ENCODE data around the gene SREBF1. TPM values are rescaled to one million over a fixed set of nuclear protein-coding genes. Genes with fewer than 3 reads are reported as not detected.

Gene SREBF1
- total RNA-seq, 1 experiment from 2014 or later = 230 TPM

- CTCF ChIA-PET = no interaction called here
- no peaks in the 10 kb centered on the region for H3K27me3 ChIP-seq (ENCODE audit: control insufficient read depth, insufficient read depth, low read length)
- ATAC-seq (no peak), DNase-seq (ENCODE audit: low read depth, low spot score) (no peak)
- H3K4me3 ChIP-seq (ENCODE audit: low read depth in 2 of 2, low read length in 2 of 2) = peak overlapping the region; percentile 64 to 72
- BruUV-seq (replicated peaks) = no TSS peak
- intact Hi-C loops (cut with micrococcal nuclease; ENCODE audit: unreplicated experiment) (no loop called here), in situ Hi-C loops (cut with HindIII; ENCODE audit: low pct_unique_long_range_greater_than_20kb, low sequenced_read_pairs) (no loop called here)
- no peak for TF ChIP-seq POLR2AphosphoS5 (IDR thresholded peaks at IDR 0.05; ENCODE audit: low read depth, low read length)
- no peak for TF ChIP-seq SIN3A (IDR thresholded peaks at IDR 0.05; ENCODE audit: borderline replicate concordance, insufficient read depth, low read depth, low read length)
- POLR2A ChIA-PET = interaction anchor here (0.7 kb wide), 1 partner anchor 17 kb away, joined by 3 read pairs; no protein-coding TSS in a partner anchor
- peaks cover 53% of the 10 kb centered on the region for H3K4me1 ChIP-seq (ENCODE audit: control insufficient read depth, insufficient read depth, low read length)
- 0 out of 2 replicates have a peak, but pooled peaks cover 2% of the 10 kb centered on the region for H3K36me3 ChIP-seq (ENCODE audit: control insufficient read depth, insufficient read depth, low read length)
- H3K9me3 ChIP-seq (ENCODE audit: control insufficient read depth, insufficient read depth, low read depth, low read length) = no peaks in the 10 kb centered on the region
- H3K27ac ChIP-seq (ENCODE audit: low read length) = peak overlapping the region; percentile 98
These were observed 1.8 kb downstream of the SREBF1 start for GRCh38 chr17:17834974-17835373.

- no TSS peak for BruUV-seq (replicated peaks)
- Histone ChIP-seq H3K4me1 (ENCODE audit: control insufficient read depth, insufficient read depth, low read length) (peaks cover 42% of the 10 kb centered on the region), H3K36me3 (ENCODE audit: control insufficient read depth, insufficient read depth, low read length) (0 out of 2 replicates have a peak, but pooled peaks cover 2% of the 10 kb centered on the region), H3K27me3 (ENCODE audit: control insufficient read depth, insufficient read depth, low read length) (no peaks in the 10 kb centered on the region), H3K4me3 (ENCODE audit: low read depth in 2 of 2, low read length in 2 of 2) (no peak overlapping the region), H3K27ac (ENCODE audit: low read length) (peak overlapping the region; percentile 98), H3K9me3 (ENCODE audit: control insufficient read depth, insufficient read depth, low read depth, low read length) (no peaks in the 10 kb centered on the region)
- intact Hi-C loops (cut with micrococcal nuclease; ENCODE audit: unreplicated experiment) = no loop called here
- ChIA-PET CTCF (no interaction called here), POLR2A (no interaction called here)
- no peak for DNase-seq (ENCODE audit: low read depth, low spot score)
- in situ Hi-C loops (cut with HindIII; ENCODE audit: low pct_unique_long_range_greater_than_20kb, low sequenced_read_pairs) = no loop called here
- ATAC-seq = no peak
- TF ChIP-seq CTCF (IDR thresholded peaks at IDR 0.05) (no peak), TCF7L2 (IDR thresholded peaks at IDR 0.05; ENCODE audit: low read depth, low read length) (no peak), POLR2AphosphoS5 (IDR thresholded peaks at IDR 0.05; ENCODE audit: low read depth, low read length) (no peak), SIN3A (IDR thresholded peaks at IDR 0.05; ENCODE audit: borderline replicate concordance, insufficient read depth, low read depth, low read length) (no peak)
- TF ChIP-seq, protein P1, sequence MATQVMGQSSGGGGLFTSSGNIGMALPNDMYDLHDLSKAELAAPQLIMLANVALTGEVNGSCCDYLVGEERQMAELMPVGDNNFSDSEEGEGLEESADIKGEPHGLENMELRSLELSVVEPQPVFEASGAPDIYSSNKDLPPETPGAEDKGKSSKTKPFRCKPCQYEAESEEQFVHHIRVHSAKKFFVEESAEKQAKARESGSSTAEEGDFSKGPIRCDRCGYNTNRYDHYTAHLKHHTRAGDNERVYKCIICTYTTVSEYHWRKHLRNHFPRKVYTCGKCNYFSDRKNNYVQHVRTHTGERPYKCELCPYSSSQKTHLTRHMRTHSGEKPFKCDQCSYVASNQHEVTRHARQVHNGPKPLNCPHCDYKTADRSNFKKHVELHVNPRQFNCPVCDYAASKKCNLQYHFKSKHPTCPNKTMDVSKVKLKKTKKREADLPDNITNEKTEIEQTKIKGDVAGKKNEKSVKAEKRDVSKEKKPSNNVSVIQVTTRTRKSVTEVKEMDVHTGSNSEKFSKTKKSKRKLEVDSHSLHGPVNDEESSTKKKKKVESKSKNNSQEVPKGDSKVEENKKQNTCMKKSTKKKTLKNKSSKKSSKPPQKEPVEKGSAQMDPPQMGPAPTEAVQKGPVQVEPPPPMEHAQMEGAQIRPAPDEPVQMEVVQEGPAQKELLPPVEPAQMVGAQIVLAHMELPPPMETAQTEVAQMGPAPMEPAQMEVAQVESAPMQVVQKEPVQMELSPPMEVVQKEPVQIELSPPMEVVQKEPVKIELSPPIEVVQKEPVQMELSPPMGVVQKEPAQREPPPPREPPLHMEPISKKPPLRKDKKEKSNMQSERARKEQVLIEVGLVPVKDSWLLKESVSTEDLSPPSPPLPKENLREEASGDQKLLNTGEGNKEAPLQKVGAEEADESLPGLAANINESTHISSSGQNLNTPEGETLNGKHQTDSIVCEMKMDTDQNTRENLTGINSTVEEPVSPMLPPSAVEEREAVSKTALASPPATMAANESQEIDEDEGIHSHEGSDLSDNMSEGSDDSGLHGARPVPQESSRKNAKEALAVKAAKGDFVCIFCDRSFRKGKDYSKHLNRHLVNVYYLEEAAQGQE (IDR thresholded peaks at IDR 0.05; ENCODE audit: insufficient read depth in 1 of 2, low read depth in 2 of 2, low read length in 1 of 2) = no peak
These were observed 3.0 kb downstream of the SREBF1 start for GRCh38 chr17:17833658-17834357.

GRCh38 chr17:17832032-17832363, 4.8 kb downstream of the SREBF1 start:
- H3K4me1 ChIP-seq (ENCODE audit: control insufficient read depth, insufficient read depth, low read length) = peaks cover 41% of the 10 kb centered on the region
- ChIA-PET POLR2A (interaction anchor here (0.5 to 0.6 kb wide), 2 partner anchors 53 to 88 kb away, joined by 3 to 12 read pairs; no protein-coding TSS in a partner anchor), CTCF (no interaction called here)
- TF ChIP-seq POLR2AphosphoS5 (IDR thresholded peaks at IDR 0.05; ENCODE audit: low read depth, low read length) = no peak
- TF ChIP-seq TCF7L2 (IDR thresholded peaks at IDR 0.05; ENCODE audit: low read depth, low read length) = no peak
- TF ChIP-seq, protein P1 (IDR thresholded peaks at IDR 0.05; ENCODE audit: insufficient read depth in 1 of 2, low read depth in 2 of 2, low read length in 1 of 2) = no peak
- TF ChIP-seq SIN3A (IDR thresholded peaks at IDR 0.05; ENCODE audit: borderline replicate concordance, insufficient read depth, low read depth, low read length) = no peak
- TF ChIP-seq CTCF (IDR thresholded peaks at IDR 0.05) = no peak
- H3K27me3 ChIP-seq (ENCODE audit: control insufficient read depth, insufficient read depth, low read length) = no peaks in the 10 kb centered on the region
- 0 out of 2 replicates have a peak, but pooled peaks cover 2% of the 10 kb centered on the region for H3K36me3 ChIP-seq (ENCODE audit: control insufficient read depth, insufficient read depth, low read length)
- H3K9me3 ChIP-seq (ENCODE audit: control insufficient read depth, insufficient read depth, low read depth, low read length) = no peaks in the 10 kb centered on the region
- in situ Hi-C loops (cut with HindIII; ENCODE audit: low pct_unique_long_range_greater_than_20kb, low sequenced_read_pairs) (no loop called here), intact Hi-C loops (cut with micrococcal nuclease; ENCODE audit: unreplicated experiment) (no loop called here)
- DNase-seq (ENCODE audit: low read depth, low spot score) (no peak), ATAC-seq (no peak)
- H3K27ac ChIP-seq (ENCODE audit: low read length) = peak overlapping the region; percentile 39
- BruUV-seq (replicated peaks) = no TSS peak
- H3K4me3 ChIP-seq (ENCODE audit: low read depth in 2 of 2, low read length in 2 of 2) = no peak overlapping the region
